ENCODE data around the gene ATP6V1C2.
"Not testable (repeated sequence)": the region's sequence is repeated elsewhere in the genome, so short reads cannot be mapped to it uniquely, and the experiment has no call there.

Gene ATP6V1C2

DNA sequence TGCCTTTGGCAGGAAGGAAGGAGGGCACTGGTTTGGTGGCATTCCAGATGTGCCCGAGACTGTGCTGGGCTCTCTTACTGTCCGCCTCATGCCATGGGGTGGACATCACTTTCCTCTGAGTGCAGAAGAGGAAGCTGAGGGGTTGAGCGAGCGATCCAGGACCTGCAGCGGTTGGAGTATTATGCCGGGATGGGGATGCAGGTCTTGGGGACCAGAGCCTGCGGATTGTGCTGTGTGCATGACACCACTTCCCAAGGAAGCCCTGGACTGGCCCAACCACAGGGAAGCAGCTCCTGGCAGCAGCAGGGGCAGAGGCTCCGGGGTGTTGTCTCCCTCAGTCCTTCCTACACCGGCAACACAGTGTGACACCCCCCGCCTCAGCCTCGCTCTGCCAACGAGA lies 44.5 kb downstream of the ATP6V1C2 start:
- DNase-seq (ENCODE audit: extremely low read depth in 1 of 2, low read depth in 1 of 2): no peak

GRCh38 chr2:10768063-10768507 lies 46.7 kb downstream of the ATP6V1C2 start:
- no peak for DNase-seq (ENCODE audit: extremely low read depth in 1 of 2, low read depth in 1 of 2)

- DNase-seq (ENCODE audit: extremely low read depth in 1 of 2, low read depth in 1 of 2): no peak
Observed at GRCh38 chr2:10770956-10771750, 49.7 kb downstream of the ATP6V1C2 start.

DNA sequence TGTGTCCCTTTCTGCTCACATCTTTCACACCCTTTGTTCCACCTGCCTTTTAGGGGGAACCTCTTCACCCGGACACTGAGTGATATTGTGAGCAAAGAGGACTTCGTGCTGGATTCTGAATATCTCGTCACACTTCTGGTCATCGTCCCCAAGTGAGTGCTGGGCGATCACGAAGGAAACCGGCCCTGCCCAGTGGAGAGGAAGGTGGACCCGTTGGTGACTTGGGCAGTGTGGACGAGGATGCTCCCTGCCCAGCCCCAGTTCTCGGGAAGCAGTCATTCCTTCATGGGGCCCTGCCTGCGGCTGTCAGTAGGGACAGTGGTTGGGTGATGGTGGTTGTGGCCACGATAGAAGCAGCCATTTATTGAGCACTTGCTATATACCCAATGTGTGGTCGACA lies 50.4 kb downstream of the ATP6V1C2 start:
- DNase-seq (ENCODE audit: extremely low read depth in 1 of 2, low read depth in 1 of 2): no peak

DNA sequence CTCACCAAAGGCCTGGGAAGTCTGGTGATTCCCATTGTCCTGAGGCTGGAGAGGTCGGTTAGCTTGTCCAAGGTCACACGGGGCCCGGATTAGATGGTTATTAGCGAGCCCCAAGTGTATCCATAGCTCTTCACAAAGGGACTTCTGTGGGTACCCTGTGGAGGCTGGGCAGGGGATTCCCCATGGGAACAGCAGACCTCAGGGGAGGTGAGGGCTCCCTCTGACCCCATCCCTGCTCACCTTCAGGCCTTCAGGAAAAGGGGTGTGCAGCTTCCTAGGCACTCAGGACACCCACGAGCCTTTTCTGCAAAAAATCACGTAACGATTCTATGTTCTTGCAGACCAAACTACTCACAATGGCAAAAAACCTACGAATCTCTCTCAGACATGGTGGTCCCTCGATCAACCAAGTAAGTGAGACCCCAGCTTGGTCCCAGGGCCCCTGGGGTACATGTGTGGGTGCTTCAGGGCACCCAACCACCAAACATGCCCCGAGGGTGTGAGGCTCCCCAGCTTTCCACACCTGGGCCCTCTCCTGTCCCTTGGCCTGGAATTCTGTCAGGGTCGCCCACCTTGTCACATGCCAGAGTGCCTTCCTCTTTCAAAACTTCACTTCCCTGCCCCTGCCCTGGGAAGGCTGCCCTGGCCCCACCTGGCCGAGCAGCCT lies 50.9 kb downstream of the ATP6V1C2 start:
- no peak for DNase-seq (ENCODE audit: extremely low read depth in 1 of 2, low read depth in 1 of 2)

DNA sequence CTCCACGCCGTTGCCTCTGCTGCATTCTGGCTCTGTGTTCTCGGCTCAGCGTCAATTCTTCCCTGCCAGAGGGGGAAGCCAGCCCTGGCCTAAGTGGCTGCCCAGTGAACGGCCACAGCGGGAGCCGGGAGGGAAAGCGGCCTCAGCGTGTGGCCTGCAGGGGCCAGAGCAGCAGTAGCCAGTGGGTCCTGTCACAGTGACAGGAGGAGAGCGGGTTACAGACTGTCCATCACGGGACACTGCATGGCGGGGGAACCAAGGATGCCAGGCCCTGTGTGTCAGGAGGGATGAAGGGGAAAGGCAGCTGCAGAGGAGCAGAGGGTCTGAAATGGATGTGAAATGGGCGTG lies 51.4 kb downstream of the ATP6V1C2 start:
- DNase-seq (ENCODE audit: extremely low read depth in 1 of 2, low read depth in 1 of 2): no peak

DNA sequence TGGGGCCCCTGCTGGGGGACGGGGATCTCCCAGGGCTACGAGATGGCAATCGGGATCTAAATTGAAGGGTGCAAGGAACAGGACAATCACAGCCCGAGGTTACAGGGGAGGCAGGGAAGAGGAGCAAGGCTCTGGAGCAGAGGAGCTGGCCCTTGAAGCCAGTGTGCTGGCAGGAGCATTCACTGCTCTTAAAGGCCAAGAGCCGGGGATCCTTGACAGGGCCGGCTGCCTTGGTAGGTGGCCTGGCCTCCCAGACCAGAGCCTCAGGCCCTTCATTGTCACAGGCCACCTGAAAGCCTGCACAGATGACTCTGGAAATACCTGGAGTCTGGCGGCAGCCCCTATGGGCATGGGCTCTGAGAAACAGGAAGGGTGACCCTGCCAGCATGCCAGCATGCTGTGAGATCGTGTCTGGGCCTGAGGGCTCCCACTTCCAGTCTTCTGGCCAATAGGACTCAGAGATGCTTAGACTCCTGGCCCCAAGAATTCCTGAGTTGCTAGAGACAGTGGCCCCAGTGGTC lies 52.5 kb downstream of the ATP6V1C2 start:
- DNase-seq (ENCODE audit: extremely low read depth in 1 of 2, low read depth in 1 of 2): no peak

DNA sequence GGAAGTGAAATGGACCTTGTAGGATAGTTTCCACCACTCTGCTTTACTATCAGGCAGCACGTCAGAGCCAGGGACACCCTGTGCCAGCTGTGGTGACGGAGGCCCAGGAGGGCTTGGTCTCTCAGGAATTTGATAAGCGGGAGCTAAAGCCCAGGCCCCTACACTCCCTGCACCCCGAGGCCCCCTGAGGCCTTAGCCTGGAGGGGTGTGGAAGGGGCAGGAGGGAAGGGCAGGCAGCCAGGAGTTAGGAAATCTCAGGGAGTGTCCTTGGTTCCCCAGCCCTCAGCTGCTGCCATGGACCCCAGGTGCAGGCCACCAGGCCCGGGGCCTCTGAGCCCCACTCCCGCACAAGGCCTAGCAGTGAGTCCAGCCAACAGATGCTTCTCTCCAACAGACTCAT lies 53.0 kb downstream of the ATP6V1C2 start:
- no peak for DNase-seq (ENCODE audit: extremely low read depth in 1 of 2, low read depth in 1 of 2)

GRCh38 chr2:10775021-10775780 lies 53.8 kb downstream of the ATP6V1C2 start:
- no peak for DNase-seq (ENCODE audit: extremely low read depth in 1 of 2, low read depth in 1 of 2)

- no peak for DNase-seq (ENCODE audit: extremely low read depth in 1 of 2, low read depth in 1 of 2)
Observed at GRCh38 chr2:10775831-10776230, 54.4 kb downstream of the ATP6V1C2 start.

GRCh38 chr2:10776231-10776977 lies 55.0 kb downstream of the ATP6V1C2 start:
- no peak for DNase-seq (ENCODE audit: extremely low read depth in 1 of 2, low read depth in 1 of 2)

GRCh38 chr2:10777111-10777841 lies 55.8 kb downstream of the ATP6V1C2 start:
- no peak for DNase-seq (ENCODE audit: extremely low read depth in 1 of 2, low read depth in 1 of 2)

- no peak for DNase-seq (ENCODE audit: extremely low read depth in 1 of 2, low read depth in 1 of 2)
Observed at GRCh38 chr2:10777842-10778723, 56.7 kb downstream of the ATP6V1C2 start.

GRCh38 chr2:10778724-10779115 lies 57.3 kb downstream of the ATP6V1C2 start:
- DNase-seq (ENCODE audit: extremely low read depth in 1 of 2, low read depth in 1 of 2): no peak

DNA sequence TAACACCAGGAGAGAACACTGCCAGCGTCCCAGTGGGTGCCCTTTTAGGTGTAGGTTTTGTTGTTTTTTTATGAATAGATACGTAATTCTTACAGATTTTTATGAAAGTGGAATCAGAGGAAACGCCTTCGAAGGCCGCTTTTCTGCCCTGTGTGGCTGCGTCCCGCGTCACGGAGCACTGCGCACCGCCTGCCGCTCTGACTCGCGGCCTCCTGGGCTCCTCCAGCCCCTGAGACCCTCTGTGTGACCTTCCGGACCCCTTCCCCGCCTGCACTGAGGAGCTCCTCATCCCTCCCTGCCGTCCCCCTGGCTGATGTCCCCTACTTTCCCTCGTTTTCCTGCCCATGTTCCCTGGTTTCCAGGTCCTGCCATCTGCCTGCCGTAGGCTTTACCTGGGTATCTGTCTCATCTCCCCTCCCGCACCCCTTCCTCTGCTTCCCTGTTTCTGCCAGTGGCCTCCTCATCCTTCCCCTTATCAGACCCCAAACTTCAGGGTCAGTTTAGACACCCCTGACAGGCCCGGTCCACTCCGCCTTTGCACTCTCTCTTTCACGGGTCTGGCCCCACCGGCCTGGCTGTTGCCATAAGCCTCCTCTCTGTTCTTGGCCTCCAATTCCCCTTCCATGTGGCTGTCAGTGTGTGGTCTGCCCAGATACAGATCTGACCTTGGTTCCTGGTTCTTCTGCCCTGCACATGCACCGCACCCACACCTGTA lies 58.5 kb downstream of the ATP6V1C2 start:
- DNase-seq (ENCODE audit: extremely low read depth in 1 of 2, low read depth in 1 of 2): no peak

DNA sequence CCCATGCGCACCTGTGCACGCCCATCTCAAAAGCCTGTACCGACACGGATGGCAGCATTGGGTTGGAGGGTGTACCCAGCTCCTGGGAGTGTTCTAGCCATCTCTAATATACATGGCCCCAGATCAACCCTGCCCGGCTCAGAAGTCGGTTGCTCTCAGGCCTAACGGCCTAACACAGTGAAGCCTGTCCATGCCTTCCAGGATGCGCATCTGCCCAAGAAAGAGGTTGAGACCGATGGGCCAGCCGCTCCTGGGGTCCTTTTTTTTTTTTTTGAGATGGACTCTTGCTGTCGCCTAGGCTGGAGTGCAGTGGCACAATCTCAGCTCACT lies 59.0 kb downstream of the ATP6V1C2 start:
- no peak for DNase-seq (ENCODE audit: extremely low read depth in 1 of 2, low read depth in 1 of 2)

GRCh38 chr2:10780821-10781220 lies 59.4 kb downstream of the ATP6V1C2 start:
- DNase-seq (ENCODE audit: extremely low read depth in 1 of 2, low read depth in 1 of 2): not testable (repeated sequence)

GRCh38 chr2:10781746-10782145 lies 60.3 kb downstream of the ATP6V1C2 start:
- DNase-seq (ENCODE audit: extremely low read depth in 1 of 2, low read depth in 1 of 2): no peak

- no peak for DNase-seq (ENCODE audit: extremely low read depth in 1 of 2, low read depth in 1 of 2)
Observed at GRCh38 chr2:10783421-10783820, 62.0 kb downstream of the ATP6V1C2 start.
